Epithelial cell of esophagus (primary cell): ENCODE measurements around the gene TSPAN18.

Source experiments
- DNase-seq: peaks from one replicate; pipeline ENCODE4 v3.0.0; 2010; ENCODE audit warnings: low read depth
- H3K4me3 ChIP-seq: 2 replicates; pipeline ENCODE4 v1.5.1; 2011; ENCODE audit warnings: mild to moderate bottlenecking, low read length, control low read depth
- TF ChIP-seq, protein P1 (sequence below): IDR thresholded peaks from 2 replicates; pipeline ENCODE4 v1.5.1; 2011; ENCODE audit warnings: low read depth, mild to moderate bottlenecking, low read length, control low read depth, inconsistent platforms; ENCODE audit not compliant: insufficient read depth; ENCODE audit errors: missing control alignments

Gene TSPAN18

DNA sequence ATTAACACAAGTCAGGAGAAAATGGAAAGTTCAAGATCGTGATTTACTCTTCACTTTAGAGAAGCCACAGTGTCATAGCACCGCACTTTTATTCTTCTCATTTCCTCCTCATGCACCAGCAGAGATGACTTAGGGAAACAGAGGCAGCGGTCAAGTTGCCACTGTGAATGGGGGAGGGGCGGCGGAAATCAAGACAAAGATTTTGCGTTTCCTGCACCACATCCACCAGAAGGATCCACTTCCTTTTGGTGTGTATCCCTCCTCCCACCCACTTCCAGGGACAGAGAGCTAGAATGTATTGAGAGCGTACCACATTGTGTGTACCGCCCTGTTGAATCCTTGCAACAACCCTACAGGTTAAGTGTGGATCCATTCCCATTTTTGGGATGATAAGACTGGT lies 21.8 kb downstream of the TSPAN18 start:
- no peak for DNase-seq
- TF ChIP-seq, protein P1, sequence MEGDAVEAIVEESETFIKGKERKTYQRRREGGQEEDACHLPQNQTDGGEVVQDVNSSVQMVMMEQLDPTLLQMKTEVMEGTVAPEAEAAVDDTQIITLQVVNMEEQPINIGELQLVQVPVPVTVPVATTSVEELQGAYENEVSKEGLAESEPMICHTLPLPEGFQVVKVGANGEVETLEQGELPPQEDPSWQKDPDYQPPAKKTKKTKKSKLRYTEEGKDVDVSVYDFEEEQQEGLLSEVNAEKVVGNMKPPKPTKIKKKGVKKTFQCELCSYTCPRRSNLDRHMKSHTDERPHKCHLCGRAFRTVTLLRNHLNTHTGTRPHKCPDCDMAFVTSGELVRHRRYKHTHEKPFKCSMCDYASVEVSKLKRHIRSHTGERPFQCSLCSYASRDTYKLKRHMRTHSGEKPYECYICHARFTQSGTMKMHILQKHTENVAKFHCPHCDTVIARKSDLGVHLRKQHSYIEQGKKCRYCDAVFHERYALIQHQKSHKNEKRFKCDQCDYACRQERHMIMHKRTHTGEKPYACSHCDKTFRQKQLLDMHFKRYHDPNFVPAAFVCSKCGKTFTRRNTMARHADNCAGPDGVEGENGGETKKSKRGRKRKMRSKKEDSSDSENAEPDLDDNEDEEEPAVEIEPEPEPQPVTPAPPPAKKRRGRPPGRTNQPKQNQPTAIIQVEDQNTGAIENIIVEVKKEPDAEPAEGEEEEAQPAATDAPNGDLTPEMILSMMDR: no peak
- H3K4me3 ChIP-seq: no peak overlapping the region

DNA sequence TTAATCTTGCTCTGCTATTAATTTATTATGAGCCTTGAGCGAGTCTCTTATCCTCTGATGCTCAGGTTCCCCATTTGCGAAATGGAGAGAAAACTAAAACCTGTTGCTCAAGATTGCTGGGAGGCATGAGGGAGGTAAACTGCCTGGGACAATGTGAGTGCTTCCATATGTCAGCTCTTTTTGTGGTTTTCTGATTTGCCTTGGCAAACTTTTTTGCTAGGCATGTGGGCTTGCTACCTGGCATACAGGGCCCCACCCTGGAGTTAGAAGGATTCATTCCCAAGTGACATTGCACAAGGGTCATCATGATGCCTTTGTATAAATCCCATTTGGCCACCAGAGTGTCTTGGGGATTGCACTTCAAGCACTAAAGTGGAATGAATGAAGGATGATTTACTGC lies 22.4 kb downstream of the TSPAN18 start:
- no peak for DNase-seq
- TF ChIP-seq, protein P1: no peak
- H3K4me3 ChIP-seq: no peak overlapping the region

DNA sequence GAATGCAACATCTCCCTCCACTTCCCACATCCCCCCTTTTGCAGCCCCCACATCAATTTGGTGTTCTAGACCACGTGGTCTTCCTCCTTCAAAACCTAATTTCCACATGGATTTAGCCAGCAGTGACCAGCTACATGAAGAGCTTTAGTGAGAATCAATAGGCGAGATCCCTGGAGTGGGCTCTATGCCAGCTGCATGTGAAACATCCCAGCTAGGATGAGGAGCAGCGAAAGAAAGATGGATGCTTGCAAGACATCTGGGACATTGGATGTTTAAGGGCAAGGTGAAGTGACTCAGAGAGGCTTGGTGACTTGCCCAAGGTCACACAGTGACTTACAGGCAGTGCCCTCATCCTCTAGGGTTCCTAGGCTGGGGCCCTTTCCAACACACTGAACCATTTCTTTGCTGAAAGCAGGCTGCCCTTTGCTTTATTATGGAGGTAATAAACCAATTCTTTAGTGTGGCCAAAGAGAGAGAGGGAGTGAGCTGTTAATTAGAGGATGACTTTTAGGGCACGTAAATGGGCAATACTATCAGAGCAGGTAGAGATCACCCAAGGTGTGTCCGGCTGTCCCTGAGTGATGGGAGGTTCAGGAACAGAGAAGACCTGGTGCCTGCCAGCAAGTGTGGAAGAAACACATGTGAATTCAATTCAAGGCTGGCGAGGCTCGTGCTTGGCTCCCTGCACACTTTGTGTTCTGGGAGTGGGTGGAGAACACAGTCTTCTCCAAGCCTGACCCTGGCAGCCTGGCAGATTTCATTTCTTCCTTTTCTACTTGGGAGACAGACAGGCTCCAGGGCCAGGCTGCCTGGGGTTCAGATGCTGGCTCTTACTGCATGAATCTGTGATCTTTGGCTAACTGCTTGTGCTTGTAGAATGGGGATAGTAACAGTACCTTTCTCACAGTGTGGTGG lies 24.0 kb downstream of the TSPAN18 start:
- TF ChIP-seq, protein P1: no peak
- DNase-seq: no peak
- H3K4me3 ChIP-seq: no peak overlapping the region

DNA sequence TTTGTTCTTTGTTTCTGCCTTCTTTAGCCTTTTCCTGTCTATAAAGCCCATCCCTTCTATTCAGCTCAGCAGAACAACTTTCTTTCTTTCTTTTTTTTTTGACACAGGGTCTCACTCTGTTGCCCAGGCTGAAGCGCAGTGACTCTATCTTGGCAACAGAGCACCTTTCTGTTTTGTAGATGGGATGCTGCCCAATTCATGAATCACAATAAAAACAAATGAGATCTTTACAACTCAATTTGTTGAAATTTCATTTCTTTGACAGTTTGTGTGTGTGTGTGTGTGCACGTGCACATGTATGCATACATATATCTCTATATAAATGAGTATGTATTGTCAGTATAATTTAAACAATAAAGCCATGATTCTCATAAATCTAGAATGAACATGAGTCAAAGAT lies 25.5 kb downstream of the TSPAN18 start:
- no peak overlapping the region for H3K4me3 ChIP-seq
- DNase-seq: no peak
- TF ChIP-seq, protein P1: no peak

DNA sequence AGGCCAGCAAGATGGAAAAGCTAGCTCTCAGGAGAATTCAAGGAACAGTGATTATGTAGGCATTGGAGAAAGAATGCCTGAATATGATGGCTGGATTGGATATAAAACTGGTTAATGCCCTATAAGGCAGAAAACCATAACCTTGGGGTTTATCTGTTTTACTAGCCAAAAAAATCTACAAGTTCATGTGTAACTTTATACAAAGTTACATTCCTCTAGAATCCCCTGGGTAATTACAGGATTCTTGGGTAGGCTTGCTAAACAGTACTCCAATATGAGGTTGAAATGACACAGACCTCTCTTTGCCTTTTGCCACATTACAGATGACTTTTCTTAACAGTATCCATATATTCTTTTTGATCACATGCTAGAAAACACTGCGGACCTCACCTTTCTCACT lies 26.0 kb downstream of the TSPAN18 start:
- TF ChIP-seq, protein P1: no peak
- no peak overlapping the region for H3K4me3 ChIP-seq
- no peak for DNase-seq

DNA sequence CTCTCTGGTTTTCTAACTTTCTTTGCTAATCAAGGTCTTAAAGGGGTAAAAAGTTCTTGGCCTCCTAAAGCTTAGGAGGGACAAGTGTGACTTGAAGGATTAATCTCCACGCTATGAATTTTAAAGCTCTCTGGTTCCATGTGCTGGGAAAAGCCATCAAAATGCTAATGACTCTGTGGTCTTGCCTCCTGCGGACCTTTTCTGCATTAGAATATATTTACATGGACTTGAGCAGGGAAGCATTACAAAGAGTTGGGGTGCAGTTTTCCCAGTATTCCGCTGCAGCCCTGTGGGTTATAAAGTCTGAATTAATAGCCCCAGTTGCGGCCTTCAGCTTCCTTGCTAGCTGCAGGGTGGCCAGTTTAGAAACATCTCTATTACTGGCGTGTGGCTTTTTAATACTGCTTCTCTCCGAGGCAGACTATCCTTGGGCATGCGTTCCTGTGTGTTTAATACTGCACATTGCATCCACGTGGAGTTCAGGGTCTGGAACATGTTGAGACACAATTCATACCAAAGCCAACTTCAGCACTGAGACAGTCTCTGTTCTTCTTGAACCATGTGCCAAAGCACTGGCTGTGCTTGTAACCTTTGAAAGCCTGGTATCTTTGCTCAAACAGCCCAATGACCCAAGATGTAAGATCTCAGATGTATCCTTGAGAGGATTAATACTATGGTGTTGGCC lies 27.3 kb downstream of the TSPAN18 start:
- DNase-seq: no peak
- TF ChIP-seq, protein P1: no peak
- no peak overlapping the region for H3K4me3 ChIP-seq
